ENCODE results near the gene UGT1A7.

Gene UGT1A7

GRCh38 chr2:233815861-233816260 is 134.2 kb downstream of the UGT1A7 start:
- DNase-seq (ENCODE audit: low read depth) = peak; percentile 18
- H3K4me3 ChIP-seq (ENCODE audit: control insufficient read depth, low read depth, low read length) = no peak overlapping the region
- no peak for TF ChIP-seq CTCF (IDR thresholded peaks at IDR 0.05; ENCODE audit: control insufficient read depth, insufficient read depth, low read depth, low read length, missing control alignments)

GRCh38 chr2:233816334-233816733 is 134.6 kb downstream of the UGT1A7 start:
- no peak for TF ChIP-seq CTCF (IDR thresholded peaks at IDR 0.05; ENCODE audit: control insufficient read depth, insufficient read depth, low read depth, low read length, missing control alignments)
- H3K4me3 ChIP-seq (ENCODE audit: control insufficient read depth, low read depth, low read length) = no peak overlapping the region
- DNase-seq (ENCODE audit: low read depth) = no peak

- no peak for TF ChIP-seq CTCF (IDR thresholded peaks at IDR 0.05; ENCODE audit: control insufficient read depth, insufficient read depth, low read depth, low read length, missing control alignments)
- no peak overlapping the region for H3K4me3 ChIP-seq (ENCODE audit: control insufficient read depth, low read depth, low read length)
These were observed 135.1 kb downstream of the UGT1A7 start for GRCh38 chr2:233816771-233817170.

GRCh38 chr2:233817361-233817911 is 135.7 kb downstream of the UGT1A7 start:
- peak; percentile 21 for DNase-seq (ENCODE audit: low read depth)
- no peak for TF ChIP-seq CTCF (IDR thresholded peaks at IDR 0.05; ENCODE audit: control insufficient read depth, insufficient read depth, low read depth, low read length, missing control alignments)
- H3K4me3 ChIP-seq (ENCODE audit: control insufficient read depth, low read depth, low read length) = no peak overlapping the region

More at GRCh38 chr2:233816771-233817170, 135.1 kb downstream of the UGT1A7 start:
- no peak for DNase-seq (ENCODE audit: low read depth)

- no peak for DNase-seq (ENCODE audit: low read depth)
- no peak for TF ChIP-seq CTCF (IDR thresholded peaks at IDR 0.05; ENCODE audit: control insufficient read depth, insufficient read depth, low read depth, low read length, missing control alignments)
These were observed 136.4 kb downstream of the UGT1A7 start for GRCh38 chr2:233817995-233818638.

GRCh38 chr2:233818639-233819621 is 137.2 kb downstream of the UGT1A7 start:
- no peak for DNase-seq (ENCODE audit: low read depth)
- TF ChIP-seq CTCF (IDR thresholded peaks at IDR 0.05; ENCODE audit: control insufficient read depth, insufficient read depth, low read depth, low read length, missing control alignments) = no peak
- no peak overlapping the region for H3K4me3 ChIP-seq (ENCODE audit: control insufficient read depth, low read depth, low read length)

More at GRCh38 chr2:233817995-233818638, 136.4 kb downstream of the UGT1A7 start:
- no peak overlapping the region for H3K4me3 ChIP-seq (ENCODE audit: control insufficient read depth, low read depth, low read length)
